ENCODE data around the gene RPS6KA5.

DNA sequence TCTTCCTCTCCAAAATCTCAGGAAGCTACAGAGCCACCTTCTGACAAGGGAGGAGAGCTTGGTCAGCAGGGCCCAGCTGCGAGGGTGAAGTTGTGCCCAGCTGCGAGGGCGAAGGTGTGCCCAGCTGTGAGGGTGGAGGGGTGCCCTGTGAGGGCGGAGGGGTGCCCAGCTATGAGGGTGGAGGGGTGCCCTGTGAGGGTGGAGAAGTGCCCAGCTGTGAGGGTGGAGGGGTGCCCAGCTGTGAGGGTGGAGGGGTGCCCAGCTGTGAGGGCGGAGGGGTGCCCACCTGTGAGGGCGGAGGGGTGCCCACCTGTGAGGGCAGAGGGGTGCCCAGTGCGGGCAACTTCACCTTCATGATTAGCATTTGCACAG lies 223.8 kb downstream of the RPS6KA5 start:
- TF ChIP-seq, protein P1, sequence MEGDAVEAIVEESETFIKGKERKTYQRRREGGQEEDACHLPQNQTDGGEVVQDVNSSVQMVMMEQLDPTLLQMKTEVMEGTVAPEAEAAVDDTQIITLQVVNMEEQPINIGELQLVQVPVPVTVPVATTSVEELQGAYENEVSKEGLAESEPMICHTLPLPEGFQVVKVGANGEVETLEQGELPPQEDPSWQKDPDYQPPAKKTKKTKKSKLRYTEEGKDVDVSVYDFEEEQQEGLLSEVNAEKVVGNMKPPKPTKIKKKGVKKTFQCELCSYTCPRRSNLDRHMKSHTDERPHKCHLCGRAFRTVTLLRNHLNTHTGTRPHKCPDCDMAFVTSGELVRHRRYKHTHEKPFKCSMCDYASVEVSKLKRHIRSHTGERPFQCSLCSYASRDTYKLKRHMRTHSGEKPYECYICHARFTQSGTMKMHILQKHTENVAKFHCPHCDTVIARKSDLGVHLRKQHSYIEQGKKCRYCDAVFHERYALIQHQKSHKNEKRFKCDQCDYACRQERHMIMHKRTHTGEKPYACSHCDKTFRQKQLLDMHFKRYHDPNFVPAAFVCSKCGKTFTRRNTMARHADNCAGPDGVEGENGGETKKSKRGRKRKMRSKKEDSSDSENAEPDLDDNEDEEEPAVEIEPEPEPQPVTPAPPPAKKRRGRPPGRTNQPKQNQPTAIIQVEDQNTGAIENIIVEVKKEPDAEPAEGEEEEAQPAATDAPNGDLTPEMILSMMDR (IDR thresholded peaks at IDR 0.05; ENCODE audit: insufficient read depth, low read depth, low read length): no peak
- TF ChIP-seq EZH2 (IDR thresholded peaks at IDR 0.05; ENCODE audit: insufficient read depth, low read length): no peak

Data from astrocyte (in vitro differentiated cells and primary cell).